ENCODE results near the gene DIP2C.

DIP2C gene

DNA sequence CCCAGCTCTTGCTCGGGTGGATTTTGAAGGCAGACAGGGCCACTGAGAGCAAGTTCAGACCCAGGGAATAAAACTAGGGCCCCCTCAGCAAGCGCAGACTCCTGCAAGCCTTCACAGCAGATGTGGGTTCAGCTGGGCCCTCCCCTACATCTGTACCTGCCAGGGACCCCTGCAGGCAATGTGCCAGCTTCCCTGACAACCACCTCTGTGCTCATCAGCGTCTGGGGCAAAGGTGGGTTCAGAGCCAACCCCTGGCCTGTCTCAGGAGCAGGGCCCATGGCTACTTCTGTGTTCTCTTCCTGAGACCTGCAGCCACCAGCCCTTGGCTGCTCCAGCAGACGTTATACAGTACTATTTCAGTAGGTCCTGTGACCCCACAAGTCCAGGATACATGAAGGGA lies 189.5 kb downstream of the DIP2C start:
- no peak for DNase-seq (ENCODE audit: low spot score)
- in situ Hi-C loops (cut with MboI; ENCODE audit: low sequenced_read_pairs, unreplicated experiment), result loop anchor here (25.0 kb wide), 1 partner anchor 287 kb away; no protein-coding TSS in a partner anchor
- TF ChIP-seq, protein P1, sequence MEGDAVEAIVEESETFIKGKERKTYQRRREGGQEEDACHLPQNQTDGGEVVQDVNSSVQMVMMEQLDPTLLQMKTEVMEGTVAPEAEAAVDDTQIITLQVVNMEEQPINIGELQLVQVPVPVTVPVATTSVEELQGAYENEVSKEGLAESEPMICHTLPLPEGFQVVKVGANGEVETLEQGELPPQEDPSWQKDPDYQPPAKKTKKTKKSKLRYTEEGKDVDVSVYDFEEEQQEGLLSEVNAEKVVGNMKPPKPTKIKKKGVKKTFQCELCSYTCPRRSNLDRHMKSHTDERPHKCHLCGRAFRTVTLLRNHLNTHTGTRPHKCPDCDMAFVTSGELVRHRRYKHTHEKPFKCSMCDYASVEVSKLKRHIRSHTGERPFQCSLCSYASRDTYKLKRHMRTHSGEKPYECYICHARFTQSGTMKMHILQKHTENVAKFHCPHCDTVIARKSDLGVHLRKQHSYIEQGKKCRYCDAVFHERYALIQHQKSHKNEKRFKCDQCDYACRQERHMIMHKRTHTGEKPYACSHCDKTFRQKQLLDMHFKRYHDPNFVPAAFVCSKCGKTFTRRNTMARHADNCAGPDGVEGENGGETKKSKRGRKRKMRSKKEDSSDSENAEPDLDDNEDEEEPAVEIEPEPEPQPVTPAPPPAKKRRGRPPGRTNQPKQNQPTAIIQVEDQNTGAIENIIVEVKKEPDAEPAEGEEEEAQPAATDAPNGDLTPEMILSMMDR (IDR thresholded peaks at IDR 0.05; ENCODE audit: borderline replicate concordance, control extremely low read depth, extremely low read depth, insufficient read depth, missing control alignments), result no peak

DNA sequence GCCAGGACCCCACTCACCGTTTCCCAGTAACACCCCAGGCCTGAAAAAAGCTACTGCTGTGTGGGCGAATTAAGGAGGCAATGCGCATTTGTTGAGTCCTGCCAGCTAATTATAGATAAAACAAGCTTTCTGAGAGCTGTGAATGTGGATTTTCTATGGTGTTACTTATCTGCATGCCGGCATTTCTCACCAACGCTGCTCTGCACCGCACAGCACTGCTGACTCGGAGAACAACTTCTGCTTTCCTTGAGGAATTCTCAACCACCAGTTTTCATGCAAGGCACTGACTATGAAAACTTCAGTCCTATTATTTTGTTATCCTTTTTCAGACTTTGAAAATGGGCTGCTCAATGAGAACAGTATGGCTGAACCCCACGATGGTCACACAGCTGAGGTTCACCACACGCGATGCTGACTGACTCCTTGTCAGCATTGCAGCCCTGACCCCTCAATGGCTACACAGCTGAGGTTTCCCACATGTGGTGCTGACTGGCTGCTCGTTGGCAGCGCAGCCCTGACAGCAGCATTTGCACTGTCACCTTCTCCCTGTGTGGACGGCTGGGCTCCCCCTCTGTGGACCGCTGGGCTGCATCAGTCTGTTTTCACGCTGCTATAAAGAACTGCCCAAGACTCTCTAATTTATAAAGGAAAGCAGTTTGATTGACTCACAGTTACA lies 190.6 kb downstream of the DIP2C start:
- TF ChIP-seq, protein P1 (IDR thresholded peaks at IDR 0.05; ENCODE audit: borderline replicate concordance, control extremely low read depth, extremely low read depth, insufficient read depth, missing control alignments), result no peak
- in situ Hi-C loops (cut with MboI; ENCODE audit: low sequenced_read_pairs, unreplicated experiment), result no loop called here
- no peak for DNase-seq (ENCODE audit: low spot score)

DNA sequence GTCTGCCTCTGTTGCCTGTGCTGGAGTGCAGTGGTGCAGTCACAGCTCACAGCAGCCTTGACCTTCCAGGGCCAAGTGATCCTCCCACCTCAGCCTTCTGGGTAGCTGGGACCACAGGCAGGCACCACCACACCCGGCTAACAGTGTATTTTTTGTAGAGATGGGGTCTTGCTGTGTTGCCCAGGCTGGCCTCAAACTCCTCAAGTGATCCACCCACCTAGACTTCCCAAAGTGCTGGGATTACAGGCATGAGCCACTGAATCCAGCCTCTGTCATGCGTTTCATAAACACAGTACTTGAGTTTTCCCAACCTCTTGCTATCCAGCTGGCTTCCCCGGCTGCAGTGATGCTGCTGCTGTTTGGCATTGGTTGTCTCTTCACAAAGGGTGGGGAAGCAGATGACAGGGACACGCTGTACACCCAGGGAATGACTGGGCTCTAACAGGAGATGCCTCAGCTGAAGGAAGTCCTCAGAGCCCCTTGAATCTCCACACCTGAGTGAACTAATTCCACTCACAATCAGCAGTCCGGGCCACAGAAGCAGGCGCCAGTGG lies 191.5 kb downstream of the DIP2C start:
- TF ChIP-seq, protein P1 (IDR thresholded peaks at IDR 0.05; ENCODE audit: borderline replicate concordance, control extremely low read depth, extremely low read depth, insufficient read depth, missing control alignments), result no peak
- no peak for DNase-seq (ENCODE audit: low spot score)
- in situ Hi-C loops (cut with MboI; ENCODE audit: low sequenced_read_pairs, unreplicated experiment), result no loop called here

DNA sequence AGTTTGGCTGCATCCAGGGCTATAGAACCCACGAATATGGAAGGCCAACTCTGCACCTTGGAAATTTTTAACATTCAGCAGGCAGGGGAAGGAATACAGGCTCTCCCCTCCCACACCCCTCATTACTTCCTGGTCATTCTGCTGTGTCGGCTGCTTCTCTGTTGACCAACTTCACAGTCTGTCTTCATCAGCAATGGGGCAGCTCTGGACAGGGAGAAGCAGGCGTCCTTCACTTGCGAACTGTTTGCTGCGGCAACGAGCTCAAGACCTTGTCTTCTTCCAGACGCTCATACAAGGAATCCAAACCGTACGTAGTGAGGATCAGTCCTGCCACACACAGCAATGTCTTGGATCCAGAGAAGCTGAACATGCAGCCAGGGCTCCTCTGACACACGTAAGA lies 192.2 kb downstream of the DIP2C start:
- TF ChIP-seq, protein P1 (IDR thresholded peaks at IDR 0.05; ENCODE audit: borderline replicate concordance, control extremely low read depth, extremely low read depth, insufficient read depth, missing control alignments), result no peak
- in situ Hi-C loops (cut with MboI; ENCODE audit: low sequenced_read_pairs, unreplicated experiment), result no loop called here
- no peak for DNase-seq (ENCODE audit: low spot score)

DNA sequence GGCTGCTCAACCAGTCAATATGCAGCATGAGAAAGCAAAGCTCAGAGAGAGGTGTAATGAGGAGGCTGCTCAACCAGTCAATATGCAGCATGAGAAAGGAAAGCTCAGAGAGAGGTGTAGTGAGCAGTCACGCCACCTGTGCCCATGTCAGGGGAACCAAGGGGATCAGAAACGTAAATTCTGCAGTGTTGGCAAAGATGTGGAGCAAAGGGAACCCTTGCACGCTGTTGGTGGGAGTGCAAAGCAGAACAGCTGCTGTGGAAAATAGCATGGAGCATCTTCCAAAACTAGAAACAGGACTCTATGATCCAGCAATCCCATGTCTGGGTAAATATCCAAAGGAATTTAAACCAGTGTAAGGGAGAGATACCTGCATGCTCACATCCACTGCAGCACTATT lies 194.9 kb downstream of the DIP2C start:
- in situ Hi-C loops (cut with MboI; ENCODE audit: low sequenced_read_pairs, unreplicated experiment), result no loop called here
- TF ChIP-seq, protein P1 (IDR thresholded peaks at IDR 0.05; ENCODE audit: borderline replicate concordance, control extremely low read depth, extremely low read depth, insufficient read depth, missing control alignments), result no peak
- DNase-seq (ENCODE audit: low spot score), result no peak

DNA sequence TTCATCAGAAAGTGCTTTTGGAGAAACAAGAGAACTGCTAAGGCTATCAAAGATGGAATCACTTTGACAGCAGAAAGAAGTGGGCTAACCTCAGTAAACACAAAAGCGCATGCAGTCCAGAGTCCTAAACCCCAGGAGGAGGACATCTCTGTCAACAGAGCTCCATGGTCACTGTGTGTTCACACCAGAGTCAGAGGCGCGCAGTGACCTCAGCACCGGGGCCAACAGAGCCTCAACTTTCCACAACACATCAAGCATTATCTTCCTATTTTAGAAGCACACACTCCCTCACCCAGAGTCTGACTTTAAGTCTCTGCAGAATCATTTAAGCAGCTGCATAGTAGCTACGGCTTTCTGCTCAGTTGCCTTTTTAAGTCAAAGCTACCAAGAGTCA lies 195.3 kb downstream of the DIP2C start:
- no peak for DNase-seq (ENCODE audit: low spot score)
- in situ Hi-C loops (cut with MboI; ENCODE audit: low sequenced_read_pairs, unreplicated experiment), result no loop called here
- TF ChIP-seq, protein P1 (IDR thresholded peaks at IDR 0.05; ENCODE audit: borderline replicate concordance, control extremely low read depth, extremely low read depth, insufficient read depth, missing control alignments), result no peak

Data from GM13976 (cell line).